Measurements from ENCODE around the gene MOGAT2.

- TF ChIP-seq CTCF (IDR thresholded peaks at IDR 0.05), result no peak
- no peak for TF ChIP-seq POLR2A (IDR thresholded peaks at IDR 0.05)
- TF ChIP-seq POLR2AphosphoS5 (IDR thresholded peaks at IDR 0.05), result no peak
- TF ChIP-seq EP300 (IDR thresholded peaks at IDR 0.05; ENCODE audit: low read depth), result no peak
These were observed 3.4 kb upstream of the MOGAT2 start for GRCh38 chr11:75714211-75714610.
